GM12878 (cell line): ENCODE results near the gene CCDC169. TPM values are rescaled to one million over a fixed set of nuclear protein-coding genes. Genes with fewer than 3 reads are reported as not detected.

Source experiments
- ATF2 ChIP-seq: IDR thresholded peaks from 2 replicates; pipeline ENCODE4 v1.6.1; 2012; ENCODE audit warnings: low read length, inconsistent platforms
- BCLAF1 ChIP-seq: fragments of 450-650 bp; IDR thresholded peaks from 2 replicates; pipeline ENCODE4 v1.6.1; 2017; ENCODE audit warnings: antibody characterized with exemption, mild to moderate bottlenecking, moderate library complexity
- ETV6 ChIP-seq, 2 experiments: fragments of 450-650 bp in 1 of 2; IDR thresholded peaks in 1 of 2; conservative IDR thresholded peaks in 1 of 2; 2 replicates each; pipeline ENCODE4 v1.6.1; 2014; ENCODE audit warnings: antibody characterized with exemption in 1 of 2, borderline replicate concordance in 1 of 2, low read depth in 1 of 2, mild to moderate bottlenecking in 1 of 2, moderate library complexity in 1 of 2
- PML ChIP-seq: IDR thresholded peaks from 2 replicates; pipeline ENCODE4 v1.6.1; 2012; ENCODE audit warnings: low read length, inconsistent platforms
- POU2F2 ChIP-seq: IDR thresholded peaks from 3 replicates; pipeline ENCODE4 v1.6.1; 2011; ENCODE audit warnings: low read depth, mild to moderate bottlenecking, low read length, borderline replicate concordance
- SREBF2 ChIP-seq: IDR thresholded peaks from 2 replicates; pipeline ENCODE4 v1.6.1; 2012; ENCODE audit warnings: mild to moderate bottlenecking, low read length
- YY1 ChIP-seq: IDR thresholded peaks from 2 replicates; pipeline ENCODE4 v1.6.1; 2011; ENCODE audit warnings: low read depth, mild to moderate bottlenecking, low read length
- polyA plus RNA-seq, 11 experiments: library from polyadenylated mRNA; depleted of rRNA in 4 of 11; unstranded in 6 of 11; stranded (reverse) in 5 of 11; fragments of >200 nt; fragmentation: Nextera tagmentation in 4 of 11; fragmentation: Illumina TruSeq in 1 of 11; extraction: Ambion mirVana in 4 of 11; extraction: Trizol in 1 of 11; gene quantifications; 1 replicate in 1 of 11; 2 replicates in 10 of 11; pipeline versions ENCODE4 v1.2.1 to v1.2.3, GENCODE V29; 2011 to 2016; ENCODE audit warnings: inconsistent platforms in 2 of 11, missing spikeins in 2 of 11, low read depth in 1 of 11
- total RNA-seq, 4 experiments: library from RNA; depleted of rRNA in 3 of 4; stranded (reverse); fragments of >200 nt in 3 of 4; fragmentation: Illumina TruSeq in 1 of 4; extraction: Trizol in 1 of 4; gene quantifications; 2 replicates each; pipeline versions ENCODE4 v1.2.1 to v1.2.3, GENCODE V29; 2013 to 2021
- TF ChIP-seq, protein P1 (sequence below): fragments of 450-650 bp; formaldehyde crosslinking; IDR thresholded peaks from 2 replicates; pipeline ENCODE4 v1.4.0; 2022; ENCODE audit warnings: mild to moderate bottlenecking, moderate library complexity
- TF ChIP-seq, protein P2 (sequence below): fragments of 450-650 bp; IDR thresholded peaks from 2 replicates; pipeline ENCODE4 v1.6.1; 2016; ENCODE audit warnings: mild to moderate bottlenecking, moderate library complexity, borderline replicate concordance

Gene CCDC169
- total and polyA plus RNA-seq, 10 of the 15 experiments (the other 5 are each of a cell fraction or from before 2014, with no cell fraction given), result 0.13 to 1.4 (median 0.24) TPM; not detected in 4

DNA sequence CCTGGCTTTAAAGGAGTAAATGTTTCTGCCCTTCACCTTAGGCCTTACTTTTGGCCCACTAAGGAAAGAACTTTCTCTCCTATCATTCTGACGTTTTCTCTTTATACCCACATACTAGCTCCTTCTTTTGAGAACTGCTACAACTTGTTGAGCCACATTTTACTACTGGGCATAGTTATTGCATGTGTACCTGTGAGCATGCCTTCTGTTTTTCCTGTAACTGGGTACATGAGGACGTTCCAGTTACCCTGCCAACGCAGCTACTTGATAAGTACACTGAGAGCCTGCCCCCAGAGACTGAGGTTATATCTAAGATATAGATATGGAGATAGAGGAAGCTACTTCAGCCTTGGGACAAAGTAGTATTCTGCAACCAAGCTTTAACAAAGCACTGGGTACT is 3.5 kb downstream of the CCDC169 start (continued):
- TF ChIP-seq, protein P1, sequence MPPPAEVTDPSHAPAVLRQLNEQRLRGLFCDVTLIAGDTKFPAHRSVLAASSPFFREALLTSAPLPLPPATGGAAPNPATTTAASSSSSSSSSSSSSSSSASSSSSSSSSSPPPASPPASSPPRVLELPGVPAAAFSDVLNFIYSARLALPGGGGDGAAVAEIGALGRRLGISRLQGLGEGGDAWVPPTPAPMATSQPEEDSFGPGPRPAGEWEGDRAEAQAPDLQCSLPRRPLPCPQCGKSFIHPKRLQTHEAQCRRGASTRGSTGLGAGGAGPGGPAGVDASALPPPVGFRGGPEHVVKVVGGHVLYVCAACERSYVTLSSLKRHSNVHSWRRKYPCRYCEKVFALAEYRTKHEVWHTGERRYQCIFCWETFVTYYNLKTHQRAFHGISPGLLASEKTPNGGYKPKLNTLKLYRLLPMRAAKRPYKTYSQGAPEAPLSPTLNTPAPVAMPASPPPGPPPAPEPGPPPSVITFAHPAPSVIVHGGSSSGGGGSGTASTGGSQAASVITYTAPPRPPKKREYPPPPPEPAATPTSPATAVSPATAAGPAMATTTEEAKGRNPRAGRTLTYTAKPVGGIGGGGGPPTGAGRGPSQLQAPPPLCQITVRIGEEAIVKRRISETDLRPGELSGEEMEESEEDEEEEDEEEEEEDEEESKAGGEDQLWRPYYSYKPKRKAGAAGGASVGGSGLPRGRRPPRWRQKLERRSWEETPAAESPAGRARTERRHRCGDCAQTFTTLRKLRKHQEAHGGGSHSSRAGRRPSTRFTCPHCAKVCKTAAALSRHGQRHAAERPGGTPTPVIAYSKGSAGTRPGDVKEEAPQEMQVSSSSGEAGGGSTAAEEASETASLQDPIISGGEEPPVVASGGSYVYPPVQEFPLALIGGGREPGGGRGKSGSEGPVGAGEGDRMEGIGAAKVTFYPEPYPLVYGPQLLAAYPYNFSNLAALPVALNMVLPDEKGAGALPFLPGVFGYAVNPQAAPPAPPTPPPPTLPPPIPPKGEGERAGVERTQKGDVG, result no peak
- TF ChIP-seq ATF2 (no peak), SREBF2 (no peak), YY1 (no peak), PML (no peak), POU2F2 (no peak), ETV6 (conservative IDR thresholded peaks at IDR 0.05 in 1 of 2, IDR thresholded peaks at IDR 0.05 in 1 of 2; ENCODE audit: borderline replicate concordance in 1 of 2, low read depth in 1 of 2) (no peak), BCLAF1 (no peak)
- TF ChIP-seq, protein P2, sequence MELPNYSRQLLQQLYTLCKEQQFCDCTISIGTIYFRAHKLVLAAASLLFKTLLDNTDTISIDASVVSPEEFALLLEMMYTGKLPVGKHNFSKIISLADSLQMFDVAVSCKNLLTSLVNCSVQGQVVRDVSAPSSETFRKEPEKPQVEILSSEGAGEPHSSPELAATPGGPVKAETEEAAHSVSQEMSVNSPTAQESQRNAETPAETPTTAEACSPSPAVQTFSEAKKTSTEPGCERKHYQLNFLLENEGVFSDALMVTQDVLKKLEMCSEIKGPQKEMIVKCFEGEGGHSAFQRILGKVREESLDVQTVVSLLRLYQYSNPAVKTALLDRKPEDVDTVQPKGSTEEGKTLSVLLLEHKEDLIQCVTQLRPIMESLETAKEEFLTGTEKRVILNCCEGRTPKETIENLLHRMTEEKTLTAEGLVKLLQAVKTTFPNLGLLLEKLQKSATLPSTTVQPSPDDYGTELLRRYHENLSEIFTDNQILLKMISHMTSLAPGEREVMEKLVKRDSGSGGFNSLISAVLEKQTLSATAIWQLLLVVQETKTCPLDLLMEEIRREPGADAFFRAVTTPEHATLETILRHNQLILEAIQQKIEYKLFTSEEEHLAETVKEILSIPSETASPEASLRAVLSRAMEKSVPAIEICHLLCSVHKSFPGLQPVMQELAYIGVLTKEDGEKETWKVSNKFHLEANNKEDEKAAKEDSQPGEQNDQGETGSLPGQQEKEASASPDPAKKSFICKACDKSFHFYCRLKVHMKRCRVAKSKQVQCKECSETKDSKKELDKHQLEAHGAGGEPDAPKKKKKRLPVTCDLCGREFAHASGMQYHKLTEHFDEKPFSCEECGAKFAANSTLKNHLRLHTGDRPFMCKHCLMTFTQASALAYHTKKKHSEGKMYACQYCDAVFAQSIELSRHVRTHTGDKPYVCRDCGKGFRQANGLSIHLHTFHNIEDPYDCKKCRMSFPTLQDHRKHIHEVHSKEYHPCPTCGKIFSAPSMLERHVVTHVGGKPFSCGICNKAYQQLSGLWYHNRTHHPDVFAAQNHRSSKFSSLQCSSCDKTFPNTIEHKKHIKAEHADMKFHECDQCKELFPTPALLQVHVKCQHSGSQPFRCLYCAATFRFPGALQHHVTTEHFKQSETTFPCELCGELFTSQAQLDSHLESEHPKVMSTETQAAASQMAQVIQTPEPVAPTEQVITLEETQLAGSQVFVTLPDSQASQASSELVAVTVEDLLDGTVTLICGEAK, result no peak
